H54 (cell line): ENCODE data around the gene GIGYF1.

Experiments
- DNase-seq: peaks from one replicate; pipeline ENCODE4 v3.0.0; 2011; ENCODE audit warnings: low spot score, mixed read lengths; ENCODE audit not compliant: insufficient read length
- FAIRE-seq: peaks from 3 replicates; lab custom pipeline; 2011; peaks lifted over from hg19 to GRCh38; lab: Jason Lieb, UNC
- POLR2A ChIP-seq: IDR thresholded peaks from 2 replicates; pipeline ENCODE4 v1.6.1; 2011; ENCODE audit warnings: low read depth, mild to moderate bottlenecking, low read length

The GIGYF1 gene

DNA sequence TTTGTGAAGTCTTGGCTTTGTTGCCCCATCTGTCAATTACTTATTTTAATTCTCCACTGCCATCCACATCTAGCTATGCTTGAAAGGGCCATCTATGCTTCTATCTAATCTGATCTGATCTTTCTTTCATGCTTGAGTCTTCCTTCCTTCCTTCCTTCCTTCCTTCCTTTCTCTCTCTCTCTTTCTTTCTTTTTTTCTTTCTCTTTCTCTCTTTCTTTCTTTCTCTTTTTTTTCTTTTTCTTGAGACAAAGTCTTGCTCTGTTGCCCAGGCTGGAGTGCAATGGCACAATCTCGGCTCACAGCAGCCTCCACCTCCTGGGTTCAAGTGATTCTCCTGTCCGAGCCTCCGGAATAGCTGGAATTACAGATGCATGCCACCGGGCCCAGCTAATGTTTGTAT lies 64.0 kb downstream of the GIGYF1 start:
- FAIRE-seq: no peak
- TF ChIP-seq POLR2A: no peak
- DNase-seq: no peak
